Left renal pelvis (tissue), 4 donors: ENCODE data around the gene IRF2BPL. TPM values are rescaled to one million over a fixed set of nuclear protein-coding genes. Genes with fewer than 3 reads are reported as not detected.
A peak's percentile ranks its signal among the peaks of the same experiment; 100 is the strongest.

ENCODE experiments used
- DNase-seq, 4 donors: peaks; one replicate each; pipeline ENCODE4 v3.0.0-alpha.2; 2013; ENCODE audit warnings: low read depth in 4 of 4, low spot score in 3 of 4
- polyA plus RNA-seq, 4 donors: library from polyadenylated mRNA; unstranded; fragments of 120-200 nt; gene quantifications; one replicate each; pipeline ENCODE4 v1.2.1, GENCODE V29; 2013; ENCODE audit not compliant: insufficient read length in 4 of 4

IRF2BPL gene
- polyA plus RNA-seq, 4 donors, result 43.3 to 108 (median 49.6) TPM

DNA sequence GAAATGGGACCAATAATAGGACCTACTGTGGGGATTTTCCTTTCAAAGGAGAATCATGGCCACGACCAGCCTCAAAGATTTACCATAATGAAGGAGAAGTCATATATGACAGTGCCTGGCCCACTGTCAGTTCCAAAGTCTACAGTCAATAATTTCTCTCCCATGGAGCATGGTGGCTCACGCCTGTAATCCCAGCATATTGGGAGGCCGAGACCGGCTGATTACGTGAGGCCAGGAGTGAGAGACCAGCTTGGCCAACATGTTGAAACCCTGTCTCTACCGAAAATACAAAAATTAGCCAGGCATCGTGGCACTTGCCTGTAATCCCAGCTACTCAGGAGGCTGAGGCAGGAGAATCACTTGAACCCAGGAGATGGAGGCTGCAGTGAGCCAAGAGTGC lies 13.8 kb downstream of the IRF2BPL start:
- DNase-seq, result no peak

DNA sequence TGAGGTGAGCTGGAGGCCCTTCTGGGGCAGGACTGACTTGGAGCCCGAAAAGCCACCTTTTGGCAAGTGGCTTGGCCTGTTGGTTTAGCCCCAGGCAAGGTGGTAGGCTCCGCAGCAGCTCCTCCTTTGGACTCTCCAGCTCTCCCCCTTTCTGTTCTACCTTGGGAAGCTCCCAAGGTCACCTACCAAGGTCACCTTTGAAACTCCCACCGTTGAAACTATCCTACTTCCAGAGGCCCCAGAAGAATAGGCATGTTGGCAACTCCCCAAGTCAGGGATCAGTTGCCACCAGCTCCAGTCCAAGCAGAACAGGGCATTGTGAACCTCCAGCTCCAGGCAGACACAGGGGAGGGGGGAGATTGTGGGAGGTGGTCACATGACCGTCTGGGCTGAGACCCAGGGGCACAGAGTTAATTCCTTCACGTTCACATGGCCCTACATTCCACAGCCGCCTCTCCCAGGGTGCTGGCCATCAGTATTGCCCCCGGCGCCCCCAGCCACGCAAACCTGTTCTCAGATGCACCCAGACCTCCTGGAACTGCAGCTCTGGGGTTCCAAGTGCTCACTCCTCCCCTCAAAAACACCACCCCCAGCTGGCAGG lies 14.4 kb downstream of the IRF2BPL start:
- peak in 2 of 4 donors; percentile 78 to 86 for DNase-seq

DNA sequence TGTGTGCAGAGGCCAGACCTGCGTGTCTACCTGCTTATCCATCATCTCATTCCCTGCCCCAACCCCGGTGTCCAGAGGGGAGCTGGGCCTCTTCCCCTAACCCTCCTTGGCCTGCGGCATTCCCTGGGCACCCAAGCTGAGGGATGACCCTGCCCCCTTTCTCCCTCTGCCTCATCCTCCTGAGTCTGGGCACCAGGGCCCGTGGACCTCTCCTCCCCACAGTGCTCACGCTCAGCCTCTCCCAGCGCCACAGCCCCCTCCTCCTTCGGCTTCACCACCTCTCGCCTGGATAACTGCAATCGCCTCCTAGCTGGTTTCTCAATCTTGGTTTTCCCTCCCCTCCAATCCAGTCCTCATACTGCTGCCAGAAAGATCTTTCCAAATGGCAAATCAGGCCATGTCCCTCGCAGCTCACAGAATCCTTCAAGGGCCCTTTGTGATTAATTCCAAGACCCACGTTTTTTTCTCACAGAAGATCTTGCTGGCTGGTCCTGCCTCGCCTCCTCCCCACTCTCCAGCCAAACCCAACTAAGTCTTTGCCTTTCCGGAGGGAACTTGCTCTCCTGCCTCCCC lies 16.2 kb downstream of the IRF2BPL start:
- no peak for DNase-seq

DNA sequence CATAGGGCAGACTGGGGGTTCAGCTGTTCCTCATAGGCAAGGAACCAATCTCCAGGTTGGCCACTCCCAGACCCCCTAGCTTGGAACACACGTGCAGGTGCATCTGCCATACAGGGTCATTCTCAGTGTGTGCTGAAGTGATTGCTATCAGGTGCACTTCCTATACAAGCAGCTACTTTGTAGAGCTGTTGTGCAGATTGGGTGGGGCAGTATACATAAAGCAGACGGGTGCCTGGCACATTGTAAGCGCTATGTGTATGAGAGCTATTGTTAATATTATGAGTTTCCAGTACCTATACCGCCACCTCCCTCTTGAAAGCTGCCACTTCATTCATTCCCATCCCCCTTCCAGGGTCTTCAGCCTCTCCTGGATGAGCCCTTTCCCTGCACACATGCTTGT lies 17.3 kb downstream of the IRF2BPL start:
- DNase-seq, result no peak

DNA sequence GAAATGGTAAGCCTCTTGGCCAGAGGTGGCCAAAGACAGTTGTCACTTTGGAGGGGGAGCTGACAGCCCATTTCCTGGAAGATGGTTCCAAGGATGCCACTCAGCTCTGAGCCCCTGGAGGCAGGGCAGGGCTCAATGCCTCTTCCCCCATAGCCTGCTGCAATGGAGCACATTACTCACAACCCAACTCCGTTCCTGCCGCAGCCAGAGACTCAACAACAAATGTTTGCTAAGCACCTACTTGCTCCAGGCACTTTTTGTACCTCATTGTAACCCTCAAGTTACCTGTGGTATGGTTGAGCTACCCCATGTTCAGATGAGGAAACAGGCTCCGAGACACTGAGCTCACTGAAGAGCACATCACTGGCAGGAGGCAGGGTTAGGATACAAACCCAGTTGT lies 19.5 kb downstream of the IRF2BPL start:
- no peak for DNase-seq

DNA sequence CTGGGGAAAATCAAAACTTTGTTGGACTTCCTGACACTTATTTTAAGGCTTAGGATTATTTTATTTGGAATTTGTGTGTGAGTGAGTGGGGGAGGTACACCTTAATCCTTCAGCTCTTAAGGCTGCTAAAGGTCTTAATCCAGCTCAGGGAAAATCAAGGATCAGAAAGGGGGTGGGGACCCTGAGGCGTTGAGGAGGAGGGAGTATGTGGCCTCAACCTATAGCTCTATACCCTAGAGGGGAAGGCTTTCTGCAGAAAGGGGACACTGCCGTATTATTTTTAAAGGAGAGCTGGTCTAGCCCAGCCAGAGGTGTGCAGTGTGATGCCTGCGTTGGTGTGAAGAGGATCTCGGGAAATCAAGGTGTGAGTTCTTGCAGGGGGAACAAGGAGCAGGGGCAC lies 20.0 kb downstream of the IRF2BPL start:
- DNase-seq, result no peak

DNA sequence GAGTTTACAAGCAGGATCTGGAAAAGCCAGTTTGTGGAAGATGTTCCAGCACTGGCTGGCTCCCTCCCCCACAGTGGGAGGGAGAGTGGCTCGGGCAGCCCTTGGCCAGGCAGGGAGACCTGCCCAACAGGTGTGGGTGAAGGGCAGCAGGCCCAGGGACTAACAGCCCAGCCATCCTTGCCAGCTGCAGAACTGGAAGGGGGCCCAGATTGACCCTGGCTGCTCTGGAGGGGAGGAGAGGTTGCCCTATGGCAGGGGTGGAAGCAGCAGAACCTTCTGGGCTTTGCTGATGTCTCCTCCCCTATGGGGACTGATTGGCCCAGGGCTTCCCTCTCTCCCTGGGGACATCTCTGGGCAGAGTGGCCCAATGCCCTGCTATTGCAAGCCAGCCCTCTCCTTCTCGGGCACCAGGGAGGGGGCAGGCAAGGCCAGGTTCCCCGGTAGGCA lies 20.5 kb downstream of the IRF2BPL start:
- peak in 1 of 4 donors; percentile 60 for DNase-seq

DNA sequence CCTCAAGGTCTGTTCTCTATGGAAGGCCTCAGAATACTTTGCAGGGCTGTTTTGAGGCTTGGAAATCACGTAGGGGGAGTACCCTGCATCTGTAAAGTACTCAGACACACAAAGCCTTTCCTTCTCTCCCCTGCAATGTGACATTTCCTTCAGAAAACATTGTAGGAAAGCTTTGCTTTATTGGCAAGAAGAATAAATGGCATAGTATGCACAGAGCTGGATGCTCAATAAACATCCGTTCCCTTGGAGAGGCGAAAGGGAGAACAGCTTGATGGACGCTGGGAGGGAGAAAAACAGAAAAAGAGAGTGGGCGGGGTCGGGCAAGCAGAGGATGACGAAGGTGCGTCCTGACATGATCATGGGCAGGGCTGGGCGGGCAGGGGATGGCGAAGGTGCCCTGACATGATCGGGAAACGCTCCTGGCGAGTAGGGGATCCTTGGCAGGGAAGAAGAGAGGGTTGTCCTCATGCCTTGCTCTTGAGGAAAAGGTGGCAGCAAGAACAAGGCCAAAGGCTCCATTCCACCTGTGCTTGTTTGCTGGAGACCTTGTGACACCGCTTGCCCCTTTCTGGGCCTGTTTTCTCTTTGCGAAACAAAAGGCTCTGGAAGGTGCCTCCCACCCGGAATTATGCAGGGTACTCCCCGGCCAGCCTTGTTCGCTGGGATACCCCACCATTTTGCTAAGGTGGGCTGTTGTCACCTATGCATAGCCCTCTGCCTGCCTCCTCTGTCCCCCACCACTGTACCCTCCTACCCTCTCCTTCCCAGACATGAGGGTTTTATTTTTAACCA lies 21.1 kb downstream of the IRF2BPL start:
- DNase-seq, result no peak

DNA sequence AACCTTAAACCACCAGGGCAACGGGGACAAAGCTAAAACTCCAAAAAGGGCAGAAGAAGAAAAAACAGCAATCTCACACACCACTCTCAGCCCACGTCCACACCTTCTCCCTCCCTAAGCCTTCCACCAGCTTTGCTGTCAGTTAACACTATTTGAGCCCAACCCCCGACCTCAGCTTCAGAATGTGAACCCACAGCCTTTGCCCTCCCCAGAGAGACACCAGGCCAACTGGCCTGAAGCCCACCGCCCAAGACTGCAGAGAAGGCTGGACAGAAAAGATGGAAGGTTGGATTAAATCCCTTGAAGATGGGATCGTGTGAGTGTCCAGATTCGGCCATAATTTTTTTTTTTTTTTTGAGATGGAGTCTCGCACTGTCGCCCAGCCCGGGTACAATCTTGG lies 22.4 kb downstream of the IRF2BPL start:
- no peak for DNase-seq

DNA sequence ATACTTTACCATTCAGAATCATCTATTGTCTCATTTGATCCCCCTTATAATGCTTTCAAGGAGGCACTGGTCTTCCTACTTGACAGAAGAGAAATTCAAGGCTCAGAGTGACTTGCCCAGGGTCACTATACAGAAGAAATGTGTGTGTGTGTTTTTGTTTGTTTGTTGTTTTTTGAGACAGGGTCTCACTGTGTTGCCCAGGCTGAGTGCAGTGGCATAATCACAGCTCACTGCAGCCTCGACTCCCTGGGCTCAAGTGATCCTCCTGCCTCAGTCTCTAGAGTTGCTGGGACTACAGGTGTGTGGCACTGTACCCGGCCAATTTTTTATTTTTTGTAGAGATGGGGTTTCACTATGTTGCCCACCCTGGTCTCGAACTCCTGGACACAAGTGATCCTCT lies 22.9 kb downstream of the IRF2BPL start:
- DNase-seq, result no peak

DNA sequence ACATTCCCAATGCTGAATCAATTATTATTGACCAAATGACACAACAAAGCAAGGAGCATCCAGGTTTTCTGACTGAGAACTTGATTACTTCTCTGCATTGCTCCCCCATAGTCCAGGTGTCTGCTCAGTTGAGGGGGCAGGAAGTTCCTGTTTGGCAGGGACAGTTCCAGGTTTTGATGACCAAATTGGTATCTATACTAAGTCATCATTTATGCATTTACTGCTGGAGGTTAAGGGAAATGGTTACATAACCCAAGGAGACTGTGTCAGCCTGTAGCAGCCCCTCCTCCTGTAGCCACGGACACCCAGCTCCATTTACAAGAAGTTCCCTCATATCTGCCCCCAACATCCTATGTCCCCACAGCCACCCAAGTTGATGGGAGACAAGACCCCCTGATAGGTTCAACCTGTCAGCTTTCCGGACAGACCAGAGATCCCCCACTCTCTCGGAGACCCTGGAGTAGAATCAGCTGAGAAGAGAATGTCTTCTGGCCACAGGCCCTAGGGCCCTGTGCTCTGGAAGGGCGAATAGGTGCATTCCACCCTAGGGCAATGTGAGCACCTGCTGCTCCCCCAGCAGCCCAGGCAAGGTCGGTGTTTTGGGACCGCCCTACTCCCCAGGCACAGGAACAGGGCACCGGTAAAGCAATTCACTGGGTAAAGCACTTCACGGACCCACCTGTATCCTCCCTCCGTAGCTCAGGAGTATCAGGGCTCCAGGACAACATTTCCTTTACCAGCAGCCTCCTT lies 23.6 kb downstream of the IRF2BPL start:
- DNase-seq, result no peak

DNA sequence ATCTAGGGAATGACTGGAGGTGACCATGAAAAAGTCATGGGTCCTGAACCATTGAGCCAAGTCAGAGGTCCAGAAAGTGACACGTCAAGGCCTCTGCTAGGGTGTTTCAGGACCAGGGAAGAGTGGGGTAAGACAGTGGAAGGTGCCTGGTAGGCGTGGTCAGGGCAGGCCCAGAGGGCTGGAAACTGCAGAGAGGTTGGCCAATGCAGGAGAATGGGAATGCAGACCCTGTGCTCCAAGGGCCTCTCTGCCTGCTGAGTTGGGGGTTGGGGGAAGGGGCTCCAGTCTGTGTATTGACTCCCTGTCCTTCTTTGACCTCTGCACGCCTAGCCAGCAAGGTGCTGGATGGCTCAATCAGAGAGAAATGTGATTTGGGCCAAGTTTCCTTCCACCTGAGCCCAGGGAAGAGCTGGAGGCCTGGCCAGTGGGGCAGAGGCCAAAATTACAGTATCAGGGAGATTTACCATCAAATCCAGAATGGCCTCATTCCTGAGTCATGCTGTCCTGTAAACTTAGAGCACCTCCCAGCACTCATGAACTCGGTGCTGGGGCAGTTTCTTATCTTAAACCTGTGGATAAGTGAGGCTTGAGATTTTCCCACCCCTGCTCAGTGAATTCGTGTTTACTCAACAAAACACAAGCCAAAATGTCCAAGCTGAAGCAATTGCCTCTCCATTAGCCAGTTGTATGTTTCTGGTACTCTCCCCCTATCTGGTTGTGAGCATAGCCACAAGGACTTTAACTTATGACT lies 24.4 kb downstream of the IRF2BPL start:
- no peak for DNase-seq

DNA sequence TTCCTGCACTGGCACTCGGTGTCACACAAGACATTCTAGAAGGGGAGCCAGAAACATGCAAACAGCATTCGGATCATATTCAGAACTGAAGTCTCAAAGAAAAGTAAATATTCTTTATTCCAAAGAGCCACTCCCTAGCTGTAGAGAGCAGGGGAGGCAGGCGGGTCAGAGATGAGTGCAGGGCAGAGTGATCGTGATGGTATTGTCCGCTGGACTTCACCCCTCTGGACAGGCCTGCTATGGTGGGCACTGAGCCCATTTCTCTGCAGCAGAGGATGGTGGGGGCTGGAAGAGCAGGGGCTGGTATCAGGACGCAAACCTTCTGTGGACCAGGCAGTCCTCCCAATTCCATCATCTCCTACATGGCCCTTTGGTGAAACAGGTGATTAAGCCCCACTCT lies 25.6 kb downstream of the IRF2BPL start:
- no peak for DNase-seq

DNA sequence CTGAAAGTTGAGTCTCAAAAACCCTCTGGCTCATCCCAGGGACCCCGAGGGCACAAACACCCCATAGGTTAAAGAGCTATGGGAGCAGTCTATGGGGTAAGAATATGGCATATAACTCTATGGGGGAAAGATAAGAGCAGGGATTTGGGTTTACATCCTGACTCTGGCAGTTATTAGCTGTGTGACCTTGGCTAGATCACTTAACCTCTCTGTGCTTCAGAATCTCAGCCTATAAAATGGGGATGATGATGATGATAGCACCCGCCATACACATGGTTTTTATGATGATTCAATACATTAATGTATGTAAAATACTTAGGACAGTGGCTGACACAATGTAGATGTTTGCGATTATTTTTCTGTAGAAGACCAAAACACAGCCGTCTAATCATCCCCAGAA lies 26.2 kb downstream of the IRF2BPL start:
- DNase-seq, result no peak

DNA sequence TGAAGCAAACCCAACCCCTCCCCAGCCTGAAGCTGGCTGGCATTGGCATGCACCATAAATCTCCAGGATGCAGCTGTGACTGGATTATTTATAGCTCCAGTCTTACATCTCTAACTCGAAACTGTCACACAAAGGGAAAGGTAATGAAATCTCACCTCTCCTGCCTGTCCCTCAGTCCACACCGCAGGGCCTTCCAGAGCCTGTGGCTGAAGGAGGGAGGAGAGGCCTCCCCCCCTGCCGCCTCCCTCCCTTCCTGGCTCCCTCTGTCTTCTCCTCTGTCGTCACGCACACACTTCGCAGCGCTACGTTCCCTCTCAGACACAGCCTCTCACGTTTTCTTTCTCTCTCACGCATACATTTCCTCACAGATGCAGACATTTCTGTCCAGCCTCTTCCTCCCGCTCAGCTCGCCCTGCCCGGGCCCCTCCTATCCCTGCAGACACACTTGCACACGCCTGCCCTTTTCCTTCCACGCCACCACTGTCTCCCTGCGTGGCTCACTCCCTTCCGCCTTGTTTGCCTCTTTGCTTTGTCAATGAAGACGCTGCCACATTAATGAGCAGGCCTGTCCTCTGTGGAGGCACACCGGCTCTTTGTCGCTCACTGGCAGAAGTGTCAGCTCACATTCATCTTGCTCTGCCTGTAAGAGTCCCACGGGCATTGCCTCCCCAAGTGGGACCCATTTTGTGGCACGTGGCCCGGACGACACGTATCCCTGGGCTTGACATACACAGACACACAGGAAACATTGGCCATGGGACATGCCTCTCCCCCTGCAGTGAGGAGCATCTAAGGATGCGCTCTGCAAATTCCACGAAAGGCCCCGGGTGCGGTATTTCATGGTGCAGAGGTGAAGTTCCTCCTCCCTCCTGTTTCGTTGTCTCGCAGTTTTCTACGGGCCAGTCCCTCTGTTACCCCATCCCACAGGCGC lies 27.9 kb downstream of the IRF2BPL start:
- peak in 2 of 4 donors; percentile 51 to 77 for DNase-seq

DNA sequence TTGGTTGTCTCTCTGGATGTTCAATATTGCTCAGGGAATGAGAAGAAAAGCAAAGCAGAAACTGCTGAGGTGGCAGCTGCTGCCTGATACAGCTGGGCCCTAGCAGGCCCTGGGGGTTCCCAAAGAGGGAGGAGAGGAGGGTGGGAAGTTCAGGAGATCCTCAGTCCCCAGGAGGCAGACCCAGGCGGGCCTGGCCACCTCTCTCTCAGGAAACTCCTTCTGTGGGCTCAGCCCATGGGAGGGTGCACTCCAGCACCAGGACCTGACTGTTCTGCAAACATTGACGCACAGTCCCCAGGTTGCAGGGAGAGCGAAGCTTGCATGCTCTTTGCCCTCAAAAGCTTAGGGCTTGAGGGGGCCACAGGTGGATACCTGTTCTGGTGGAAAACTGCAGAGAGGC lies 29.6 kb downstream of the IRF2BPL start:
- DNase-seq, result no peak

DNA sequence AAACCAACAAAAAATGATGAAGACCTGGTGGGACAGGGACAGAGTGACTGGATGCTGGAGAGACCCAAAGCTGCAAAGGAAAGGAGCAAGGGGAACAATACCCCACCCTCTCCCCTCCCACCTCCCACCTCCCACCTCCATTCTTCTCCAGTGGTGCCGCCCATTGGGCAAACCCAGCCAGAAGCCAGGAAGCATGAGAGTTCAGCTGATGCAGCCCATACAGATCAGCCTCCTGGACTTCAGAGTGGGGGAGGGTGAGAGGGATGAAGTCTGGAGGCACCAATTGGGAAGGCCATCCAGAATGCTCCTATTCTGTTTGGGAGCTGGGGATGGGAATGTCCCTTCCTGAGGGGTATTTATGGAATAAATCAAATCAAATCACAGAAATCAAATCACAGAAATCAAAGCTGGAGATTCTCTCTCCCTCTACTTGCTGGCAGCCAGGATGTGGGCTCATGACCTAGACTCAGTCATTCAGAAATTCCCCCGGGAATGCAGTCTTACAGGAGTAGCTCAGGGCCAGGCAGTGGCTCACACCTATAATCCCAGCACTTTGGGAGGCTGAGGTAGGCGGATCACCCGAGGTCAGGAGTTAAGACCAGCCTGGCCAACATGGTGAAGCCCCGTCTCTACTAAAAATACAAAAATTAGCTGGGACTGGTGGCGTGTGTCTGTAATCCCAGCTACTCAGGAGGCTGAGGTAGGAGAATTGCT lies 31.1 kb downstream of the IRF2BPL start:
- DNase-seq, result no peak

DNA sequence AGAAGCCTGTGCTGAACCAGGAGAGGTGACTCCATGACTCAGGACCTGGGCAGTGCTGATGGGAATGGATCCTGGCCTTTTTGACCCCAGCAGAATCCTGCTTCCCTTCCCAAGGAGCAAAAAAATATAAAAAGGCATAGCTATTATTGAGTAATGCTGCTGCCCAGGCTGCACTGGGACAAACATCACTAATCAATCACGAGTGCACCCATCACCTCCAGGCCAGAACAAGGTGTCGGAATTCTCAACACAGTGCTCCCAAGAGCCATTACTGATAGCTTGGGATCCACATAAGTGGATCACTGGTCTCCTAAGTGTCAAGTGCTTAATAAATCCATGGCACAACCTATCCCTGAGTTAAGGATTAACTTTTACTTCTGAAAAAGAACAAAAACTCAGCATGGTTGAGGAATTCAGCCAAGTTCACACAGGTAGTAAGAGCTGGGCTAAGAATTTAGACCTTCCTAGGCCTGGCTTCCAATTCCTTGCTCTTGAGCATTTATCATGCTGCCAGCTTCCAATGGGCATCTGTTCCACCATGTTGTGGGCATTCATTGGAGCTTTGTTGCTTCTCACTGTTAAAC lies 31.9 kb downstream of the IRF2BPL start:
- no peak for DNase-seq
